Endothelial cell of umbilical vein (primary cell): Measurements from ENCODE around the gene KCNMA1. TPM values are rescaled to one million over a fixed set of nuclear protein-coding genes. Genes with fewer than 3 reads are reported as not detected.

ENCODE experiments used
- BruUV-seq: library from RNA; stranded (reverse); fragments of 400-500 nt; replicated peaks from 2 replicates; lab custom pipeline; 2021; lab: Mats Ljungman, UMichigan
- CTCF ChIA-PET: fragments of 300-600, 350-600 bp; sonication (Branson Sonifier 250); formaldehyde crosslinking; loops from one replicate; lab custom pipeline; 2021; ENCODE audit warnings: antibody characterized with exemption, inconsistent platforms; lab: Charles Lee
- POLR2A ChIA-PET: fragments of 300-600, 350-600 bp; sonication (Branson Sonifier 250); formaldehyde crosslinking; loops from one replicate; lab custom pipeline; 2021; ENCODE audit warnings: antibody characterized with exemption, inconsistent platforms; lab: Charles Lee
- DNase-seq: peaks from one replicate; pipeline ENCODE4 v3.0.0-alpha.2; 2011; ENCODE audit warnings: low read depth, low spot score
- FAIRE-seq: peaks from 2 replicates; lab custom pipeline; 2011; peaks lifted over from hg19 to GRCh38; lab: Jason Lieb, UNC
- H2AFZ ChIP-seq: 2 replicates; pipeline ENCODE4 v1.6.0; 2012; ENCODE audit warnings: low read depth, low read length, control low read depth, inconsistent platforms
- H3K27ac ChIP-seq: 2 replicates; pipeline ENCODE4 v1.5.1; 2011; ENCODE audit warnings: low read depth, mild to moderate bottlenecking, control low read depth, low read length, moderate library complexity; ENCODE audit not compliant: insufficient read depth
- H3K27me3 ChIP-seq, 2 experiments: 2 replicates each; pipeline versions ENCODE4 v1.6.0 to v1.6.1; 2011; ENCODE audit warnings: low read length in 2 of 2, mixed read lengths in 1 of 2; ENCODE audit not compliant: control insufficient read depth in 2 of 2, insufficient read depth in 2 of 2
- H3K36me3 ChIP-seq, 2 experiments: 2 replicates in 1 of 2; 3 replicates in 1 of 2; pipeline ENCODE4 v1.5.1; 2011; ENCODE audit warnings: low read length in 2 of 2, mild to moderate bottlenecking in 1 of 2, moderate library complexity in 1 of 2; ENCODE audit not compliant: control insufficient read depth in 2 of 2, insufficient read depth in 2 of 2; ENCODE audit errors: extremely low read depth in 1 of 2
- H3K4me1 ChIP-seq: 3 replicates; pipeline ENCODE4 v1.5.1; 2011; ENCODE audit warnings: mild to moderate bottlenecking, low read length; ENCODE audit not compliant: control insufficient read depth, insufficient read depth; ENCODE audit errors: extremely low read depth
- H3K4me2 ChIP-seq: 2 replicates; pipeline ENCODE4 v1.6.1; 2011; ENCODE audit warnings: low read length, control low read depth, mixed read lengths; ENCODE audit not compliant: insufficient read depth
- H3K4me3 ChIP-seq, 3 experiments: fragments of 200-600 bp in 1 of 3; sonication (generic), shearing (Covaris generic) in 1 of 3; replicated peaks in 1 of 3; 2 replicates each; pipeline ENCODE4 v1.5.1; 2011 to 2016; ENCODE audit warnings: control low read depth in 3 of 3, low read length in 3 of 3, mild to moderate bottlenecking in 2 of 3, inconsistent platforms in 1 of 3, low read depth in 1 of 3, moderate library complexity in 1 of 3; ENCODE audit not compliant: insufficient read depth in 1 of 3
- H3K79me2 ChIP-seq: 2 replicates; pipeline ENCODE4 v1.6.0; 2012; ENCODE audit warnings: low read length, inconsistent platforms; ENCODE audit not compliant: control insufficient read depth, insufficient read depth
- H3K9ac ChIP-seq: replicated peaks from 2 replicates; pipeline ENCODE3; 2011; ENCODE audit warnings: low read length, control low read depth; ENCODE audit not compliant: insufficient read depth; ENCODE audit errors: extremely low read depth
- H3K9me1 ChIP-seq: replicated peaks from 3 replicates; pipeline ENCODE4 v1.6.0; 2011; ENCODE audit warnings: mild to moderate bottlenecking, low read length; ENCODE audit not compliant: control insufficient read depth, insufficient read depth; ENCODE audit errors: extremely low read depth
- H3K9me3 ChIP-seq: replicated peaks from 2 replicates; pipeline ENCODE4 v1.5.1; 2012; ENCODE audit warnings: low read length, inconsistent platforms; ENCODE audit not compliant: control insufficient read depth, insufficient read depth
- H4K20me1 ChIP-seq: replicated peaks from 2 replicates; pipeline ENCODE3; 2011; ENCODE audit warnings: mild to moderate bottlenecking, low read length; ENCODE audit not compliant: control insufficient read depth, insufficient read depth; ENCODE audit errors: extremely low read depth
- EZH2 ChIP-seq: IDR thresholded peaks from 2 replicates; pipeline ENCODE4 v1.6.1; 2012; ENCODE audit warnings: borderline replicate concordance, low read depth, mild to moderate bottlenecking, moderate library complexity, low read length, inconsistent platforms; ENCODE audit not compliant: severe bottlenecking
- FOS ChIP-seq: IDR thresholded peaks from 2 replicates; pipeline ENCODE4 v1.6.1; 2011; ENCODE audit warnings: mild to moderate bottlenecking, low read length, moderate library complexity, borderline replicate concordance; ENCODE audit not compliant: insufficient read depth
- GATA2 ChIP-seq: IDR thresholded peaks from 2 replicates; pipeline ENCODE4 v1.7.0; 2011; ENCODE audit warnings: low read depth, mild to moderate bottlenecking, moderate library complexity, mixed read lengths, low read length; ENCODE audit not compliant: insufficient read length, insufficient read depth
- MYC ChIP-seq: IDR thresholded peaks from one replicate; pipeline ENCODE4 v1.6.1; 2011; ENCODE audit warnings: mild to moderate bottlenecking, low read depth, low read length
- POLR2A ChIP-seq: IDR thresholded peaks from 2 replicates; pipeline ENCODE4 v1.6.1; 2012; ENCODE audit warnings: low read depth, mild to moderate bottlenecking, control low read depth, low read length
- POLR2AphosphoS5 ChIP-seq: IDR thresholded peaks from 2 replicates; pipeline ENCODE4 v1.6.1; 2012; ENCODE audit warnings: low read depth, mild to moderate bottlenecking, control low read depth, low read length, moderate library complexity; ENCODE audit not compliant: insufficient read depth
- dilution Hi-C: fragments of 300-500 bp; cut with MboI; formaldehyde crosslinking; loops from one replicate; pipeline ENCODE4 v1.15.0; 2019; ENCODE audit warnings: low sequenced_read_pairs; ENCODE audit not compliant: extremely low pct_ligation_motif_present
- intact Hi-C: fragments of 100-400 bp; cut with micrococcal nuclease; formaldehyde crosslinking; loops from one replicate; pipeline ENCODE4 v1.10.0; 2022
- polyA plus RNA-seq, 4 experiments: library from polyadenylated mRNA; depleted of rRNA in 3 of 4; stranded (reverse) in 3 of 4; unstranded in 1 of 4; fragments of >200 nt; gene quantifications; 2 replicates each; pipeline versions ENCODE4 v1.2.1 to v1.2.3, GENCODE V29; 2011 to 2012; ENCODE audit warnings: missing spikeins in 1 of 4
- total RNA-seq: library from RNA; stranded (reverse); gene quantifications from 2 replicates; pipeline ENCODE4 v1.2.3, GENCODE V29; 2021
- TF ChIP-seq, protein P1 (sequence below), 2 donors: IDR thresholded peaks; 1 replicate in 1 of 2; 2 replicates in 1 of 2; pipeline ENCODE4 v1.5.1; 2011; ENCODE audit warnings: low read length in 2 of 2, mild to moderate bottlenecking in 2 of 2, moderate library complexity in 2 of 2, control low read depth in 1 of 2, inconsistent platforms in 1 of 2, low read depth in 1 of 2; ENCODE audit not compliant: insufficient read depth in 1 of 2; ENCODE audit errors: extremely low read depth in 1 of 2

KCNMA1 gene
- total and polyA plus RNA-seq, 2 donors (not counting 3 experiments of a cell fraction or from before 2014, with no cell fraction given): 0.10 to 0.82 TPM

DNA sequence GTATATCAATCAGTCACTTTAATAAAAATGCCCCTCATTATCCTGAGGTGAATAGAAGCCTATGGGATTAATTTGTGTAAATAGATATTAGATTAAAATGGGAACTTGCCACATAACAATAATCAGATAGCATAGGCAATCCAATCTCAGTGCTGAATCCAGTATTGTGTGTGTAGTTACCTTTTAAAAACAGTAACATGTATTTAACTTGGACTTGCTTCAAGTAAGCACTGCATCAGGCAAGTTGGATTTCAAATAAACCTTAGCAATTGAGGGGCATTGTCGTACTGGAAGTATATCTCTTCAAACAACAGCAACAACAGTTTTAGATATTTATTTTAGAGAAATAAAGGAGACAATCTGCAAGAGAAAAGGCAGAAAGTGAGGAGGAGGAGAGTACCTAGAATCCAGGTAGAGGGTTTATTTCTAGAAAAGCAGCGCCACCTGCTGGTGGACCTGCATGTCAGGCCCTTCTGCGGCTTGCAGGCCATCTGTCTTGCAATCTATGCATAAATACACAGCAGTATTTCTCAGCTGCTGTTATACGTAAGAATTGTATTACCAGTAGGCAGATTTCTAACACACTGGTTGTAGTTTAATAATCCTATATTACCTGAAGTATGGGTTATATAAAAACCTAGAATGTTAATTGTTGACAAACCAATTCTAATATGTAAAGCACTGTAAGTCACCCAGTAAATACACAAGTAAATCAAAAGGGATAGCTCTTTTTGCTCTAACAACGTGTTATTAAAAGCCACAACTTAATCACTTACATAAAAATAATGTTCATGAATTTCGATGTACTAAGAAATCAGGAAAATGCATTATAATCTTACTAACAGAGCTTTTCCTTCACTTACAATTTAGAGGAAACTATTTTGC, 652.8 kb downstream of the KCNMA1 start:
- no peaks in the 10 kb centered on the region for H3K9me3 ChIP-seq
- no peaks in the 10 kb centered on the region for H3K27me3 ChIP-seq
- ChIA-PET POLR2A (no interaction called here), CTCF (interaction anchor here (0.7 to 1.3 kb wide), 17 partner anchors 9 to 756 kb away, joined by 3 to 10 read pairs (median 3); no protein-coding TSS in a partner anchor)
- no peaks in the 10 kb centered on the region for H3K4me1 ChIP-seq
- FAIRE-seq (peak; percentile 77), DNase-seq (peak; percentile 68)
- no peak overlapping the region for H3K4me2 ChIP-seq
- no peaks in the 10 kb centered on the region for H3K9me1 ChIP-seq
- H3K4me3 ChIP-seq: no peak overlapping the region
- TF ChIP-seq, protein P1, sequence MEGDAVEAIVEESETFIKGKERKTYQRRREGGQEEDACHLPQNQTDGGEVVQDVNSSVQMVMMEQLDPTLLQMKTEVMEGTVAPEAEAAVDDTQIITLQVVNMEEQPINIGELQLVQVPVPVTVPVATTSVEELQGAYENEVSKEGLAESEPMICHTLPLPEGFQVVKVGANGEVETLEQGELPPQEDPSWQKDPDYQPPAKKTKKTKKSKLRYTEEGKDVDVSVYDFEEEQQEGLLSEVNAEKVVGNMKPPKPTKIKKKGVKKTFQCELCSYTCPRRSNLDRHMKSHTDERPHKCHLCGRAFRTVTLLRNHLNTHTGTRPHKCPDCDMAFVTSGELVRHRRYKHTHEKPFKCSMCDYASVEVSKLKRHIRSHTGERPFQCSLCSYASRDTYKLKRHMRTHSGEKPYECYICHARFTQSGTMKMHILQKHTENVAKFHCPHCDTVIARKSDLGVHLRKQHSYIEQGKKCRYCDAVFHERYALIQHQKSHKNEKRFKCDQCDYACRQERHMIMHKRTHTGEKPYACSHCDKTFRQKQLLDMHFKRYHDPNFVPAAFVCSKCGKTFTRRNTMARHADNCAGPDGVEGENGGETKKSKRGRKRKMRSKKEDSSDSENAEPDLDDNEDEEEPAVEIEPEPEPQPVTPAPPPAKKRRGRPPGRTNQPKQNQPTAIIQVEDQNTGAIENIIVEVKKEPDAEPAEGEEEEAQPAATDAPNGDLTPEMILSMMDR (IDR thresholded peaks at IDR 0.05; ENCODE audit: extremely low read depth in 1 of 2, insufficient read depth in 1 of 2, low read depth in 1 of 2, low read length in 2 of 2): peak; percentile 88 to 89
- no peak for TF ChIP-seq EZH2
- TF ChIP-seq MYC: no peak
- TF ChIP-seq GATA2: no peak
- no peak for TF ChIP-seq POLR2AphosphoS5
- no peak for TF ChIP-seq FOS
- no peak for TF ChIP-seq POLR2A
- dilution Hi-C loops (no loop called here), intact Hi-C loops (loop anchor here (1.0 to 5.0 kb wide), 2 partner anchors 128 to 438 kb away; no protein-coding TSS in a partner anchor)
- H3K9ac ChIP-seq: no peak overlapping the region
- BruUV-seq: no TSS peak
- H3K79me2 ChIP-seq: no peaks in the 10 kb centered on the region
- H2AFZ ChIP-seq: no peak overlapping the region
- no peaks in the 10 kb centered on the region for H3K36me3 ChIP-seq
- H3K27ac ChIP-seq: no peak overlapping the region
- no peaks in the 10 kb centered on the region for H4K20me1 ChIP-seq
